C4-2B (cell line): ENCODE results near the gene GRIK4.

ENCODE experiments used
- CTCF ChIP-seq: fragments of 450-650 bp; conservative IDR thresholded peaks from 2 replicates; pipeline ENCODE4 v1.5.1; 2017; ENCODE audit warnings: mild to moderate bottlenecking
- ZFX ChIP-seq: fragments of 450-650 bp; IDR thresholded peaks from 2 replicates; pipeline ENCODE4 v1.6.1; 2017

- TF ChIP-seq CTCF = no peak
- no peak for TF ChIP-seq ZFX
Observed at GRCh38 chr11:120894202-120894985, 382.8 kb downstream of the GRIK4 start.
